Osteoblast (primary cell): ENCODE data around the gene LRRC1. TPM values are rescaled to one million over a fixed set of nuclear protein-coding genes. Genes with fewer than 3 reads are reported as not detected.

Experiments
- DNase-seq: peaks from one replicate; pipeline ENCODE4 v3.0.0; 2011; ENCODE audit warnings: low spot score, mixed read lengths; ENCODE audit not compliant: insufficient read length; ENCODE audit errors: missing footprints
- H2AFZ ChIP-seq: 2 replicates; pipeline ENCODE4 v1.6.0; 2011; ENCODE audit warnings: mild to moderate bottlenecking, low read length
- H3K27ac ChIP-seq: 2 replicates; pipeline ENCODE4 v1.5.1; 2011; ENCODE audit warnings: mild to moderate bottlenecking, low read depth, low read length, moderate library complexity
- H3K27me3 ChIP-seq: 2 replicates; pipeline ENCODE4 v1.6.0; 2012; ENCODE audit warnings: mild to moderate bottlenecking, control low read depth, inconsistent platforms, low read length, moderate library complexity; ENCODE audit not compliant: insufficient read depth
- H3K36me3 ChIP-seq: 2 replicates; pipeline ENCODE4 v1.5.1; 2011; ENCODE audit warnings: mild to moderate bottlenecking, low read length, control low read depth, moderate library complexity; ENCODE audit not compliant: insufficient read depth
- H3K4me1 ChIP-seq: 2 replicates; pipeline ENCODE4 v1.5.1; 2011; ENCODE audit warnings: mild to moderate bottlenecking, low read length, control low read depth, moderate library complexity; ENCODE audit not compliant: insufficient read depth
- H3K4me2 ChIP-seq: 2 replicates; pipeline ENCODE4 v1.6.0; 2011; ENCODE audit warnings: mild to moderate bottlenecking, low read length; ENCODE audit not compliant: insufficient read depth
- H3K4me3 ChIP-seq: fragments of 200-600 bp; sonication (generic); 3 replicates; pipeline ENCODE4 v1.5.1; 2012; ENCODE audit warnings: mild to moderate bottlenecking, low read length, inconsistent platforms; ENCODE audit not compliant: insufficient read depth
- H3K79me2 ChIP-seq: 2 replicates; pipeline ENCODE4 v1.6.0; 2012; ENCODE audit warnings: mild to moderate bottlenecking, low read length, control low read depth, inconsistent platforms; ENCODE audit not compliant: insufficient read depth
- H3K9me3 ChIP-seq: 2 replicates; pipeline ENCODE4 v1.5.1; 2011; ENCODE audit warnings: low read depth, low read length, control low read depth
- H4K20me1 ChIP-seq: 2 replicates; pipeline ENCODE4 v1.6.0; 2012; ENCODE audit warnings: mild to moderate bottlenecking, low read length, control low read depth; ENCODE audit not compliant: insufficient read depth
- CTCF ChIP-seq: IDR thresholded peaks from 2 replicates; pipeline ENCODE4 v1.5.1; 2011; ENCODE audit warnings: mild to moderate bottlenecking, low read depth, low read length, moderate library complexity; ENCODE audit errors: extremely low read depth
- total RNA-seq: library from RNA; depleted of rRNA; stranded (reverse); fragments of >200 nt; gene quantifications from 2 replicates; pipeline ENCODE4 v1.2.3, GENCODE V29; 2012

Gene LRRC1
- total RNA-seq, 1 donor, result 7.2 TPM

DNA sequence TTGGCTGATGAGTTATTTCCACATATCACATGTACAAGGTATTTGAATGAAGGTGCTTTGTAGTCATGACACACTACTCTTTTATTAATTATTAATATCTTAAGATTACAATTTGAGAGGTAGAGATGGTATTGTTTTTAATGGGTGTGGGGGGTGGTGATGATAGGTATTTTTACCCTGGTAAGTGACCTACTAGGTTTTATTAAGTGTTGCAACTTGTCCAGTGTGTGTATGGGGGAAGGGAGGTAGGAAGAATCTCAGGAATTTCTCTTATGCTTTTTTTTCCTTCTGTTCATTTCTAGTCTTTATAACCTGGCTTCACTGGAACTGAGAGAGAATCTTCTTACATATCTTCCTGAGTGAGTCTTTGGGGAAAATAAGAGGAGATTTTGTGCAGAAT is 101.4 kb downstream of the LRRC1 start:
- TF ChIP-seq CTCF, result no peak

GRCh38 chr6:53898026-53898795 is 103.4 kb downstream of the LRRC1 start:
- DNase-seq, result no peak
- Histone ChIP-seq H3K9me3 (no peaks in the 10 kb centered on the region), H3K4me1 (peaks cover 3% of the 10 kb centered on the region), H3K4me2 (no peak overlapping the region), H3K27me3 (no peaks in the 10 kb centered on the region), H2AFZ (no peak overlapping the region), H3K27ac (no peak overlapping the region), H4K20me1 (no peaks in the 10 kb centered on the region), H3K79me2 (no peaks in the 10 kb centered on the region), H3K4me3 (no peak overlapping the region), H3K36me3 (no peaks in the 10 kb centered on the region)
- TF ChIP-seq CTCF, result no peak

More for the DNA sequence above, 101.4 kb downstream of the LRRC1 start:
- no peak overlapping the region for H3K4me2 ChIP-seq
- no peak overlapping the region for H3K4me3 ChIP-seq
- H3K27ac ChIP-seq, result no peak overlapping the region
- no peak for DNase-seq
- peaks cover 3% of the 10 kb centered on the region for H3K4me1 ChIP-seq
- H3K36me3 ChIP-seq, result no peaks in the 10 kb centered on the region
- H3K79me2 ChIP-seq, result no peaks in the 10 kb centered on the region
- no peaks in the 10 kb centered on the region for H4K20me1 ChIP-seq
- no peaks in the 10 kb centered on the region for H3K9me3 ChIP-seq
- H3K27me3 ChIP-seq, result no peaks in the 10 kb centered on the region
- no peak overlapping the region for H2AFZ ChIP-seq

GRCh38 chr6:53899512-53899911 is 104.7 kb downstream of the LRRC1 start:
- TF ChIP-seq CTCF, result no peak
- Histone ChIP-seq H3K4me3 (no peak overlapping the region), H4K20me1 (no peaks in the 10 kb centered on the region), H3K36me3 (no peaks in the 10 kb centered on the region), H3K79me2 (no peaks in the 10 kb centered on the region), H3K27me3 (no peaks in the 10 kb centered on the region), H3K27ac (no peak overlapping the region), H3K4me2 (no peak overlapping the region), H2AFZ (no peak overlapping the region), H3K9me3 (no peaks in the 10 kb centered on the region), H3K4me1 (peaks cover 3% of the 10 kb centered on the region)
- DNase-seq, result no peak

DNA sequence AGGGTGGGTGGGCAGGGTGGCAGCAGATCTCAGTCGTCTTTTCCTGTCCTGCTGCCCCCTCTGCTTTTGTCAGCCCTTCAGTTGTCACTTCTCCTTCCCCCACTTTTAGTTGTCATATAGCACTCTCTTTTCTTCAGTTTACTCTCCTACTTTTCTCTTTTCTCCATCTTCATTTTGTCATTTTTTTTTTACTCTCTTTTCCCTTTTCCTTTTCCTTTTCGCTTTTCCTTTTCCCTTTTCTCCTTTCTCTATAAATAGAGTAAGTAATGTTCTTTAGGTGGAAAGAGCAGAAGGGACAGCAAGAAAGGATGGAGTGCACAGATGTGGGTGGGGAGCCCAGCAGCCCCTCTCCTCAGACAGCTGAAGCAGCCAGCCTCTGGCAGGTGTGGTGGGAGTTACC is 108.6 kb downstream of the LRRC1 start:
- no peak for DNase-seq
- H3K36me3 ChIP-seq, result no peaks in the 10 kb centered on the region
- no peaks in the 10 kb centered on the region for H3K9me3 ChIP-seq
- no peak overlapping the region for H2AFZ ChIP-seq
- no peak for TF ChIP-seq CTCF
- no peaks in the 10 kb centered on the region for H3K4me1 ChIP-seq
- no peak overlapping the region for H3K27ac ChIP-seq
- H3K4me2 ChIP-seq, result no peak overlapping the region
- no peaks in the 10 kb centered on the region for H3K27me3 ChIP-seq
- no peak overlapping the region for H3K4me3 ChIP-seq
- H3K79me2 ChIP-seq, result no peaks in the 10 kb centered on the region
- no peaks in the 10 kb centered on the region for H4K20me1 ChIP-seq
